ENCODE data around the gene TP53RK. TPM values are rescaled to one million over a fixed set of nuclear protein-coding genes. Genes with fewer than 3 reads are reported as not detected.

The TP53RK gene
- total and polyA plus RNA-seq, 5 donors from 2014 or later = 6.6 to 23.6 (median 18.0) TPM

DNA sequence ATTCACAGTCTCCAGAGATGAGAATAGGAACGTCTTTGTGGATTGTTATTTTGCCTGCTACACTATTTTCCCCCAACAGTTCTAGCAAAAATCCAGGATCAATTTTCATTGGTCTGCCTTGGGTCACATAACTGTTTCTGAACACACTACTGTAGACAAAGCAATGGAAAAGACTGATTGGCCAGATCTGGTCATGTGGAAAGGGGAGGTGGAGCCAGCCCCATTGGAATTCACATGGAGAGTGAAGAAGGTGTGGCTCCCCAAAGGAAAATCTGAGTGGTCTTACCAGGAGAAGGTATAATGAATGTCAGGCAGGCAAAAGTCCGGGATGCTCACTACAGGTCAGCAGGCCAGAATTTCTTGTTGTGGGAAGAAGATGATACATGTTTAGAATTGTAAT, 9.5 kb upstream of the TP53RK start:
- ATAC-seq (ENCODE audit: low read depth in 2 of 2) (no peak), DNase-seq (no peak)
- Histone ChIP-seq H3K4me3 (ENCODE audit: low read depth, low read length) (no peak overlapping the region), H3K27me3 (ENCODE audit: control insufficient read depth, insufficient read depth, low read length) (peaks cover 12% of the 10 kb centered on the region), H3K4me1 (ENCODE audit: control insufficient read depth, insufficient read depth, low read length, poor library complexity, severe bottlenecking) (no peaks in the 10 kb centered on the region), H3K9me3 (ENCODE audit: control insufficient read depth in 2 of 2, low read length in 2 of 2) (peaks cover 0 to 4% of the 10 kb centered on the region in 2 experiments), H3K27ac (ENCODE audit: insufficient read depth, low read length, poor library complexity, severe bottlenecking) (no peak overlapping the region), H3K36me3 (ENCODE audit: control insufficient read depth, insufficient read depth, low read length) (no peaks in the 10 kb centered on the region)
- H3K27ac Mint-ChIP-seq = no peak overlapping the region
- H3K4me3 Mint-ChIP-seq = no peak overlapping the region
- peaks cover 4% of the 10 kb centered on the region for H3K36me3 Mint-ChIP-seq
- H3K27me3 Mint-ChIP-seq = peaks cover 19% of the 10 kb centered on the region
- H3K4me1 Mint-ChIP-seq = peaks cover 0 to 5% (median 0%) of the 10 kb centered on the region in 4 donors
- peaks cover 0 to 3% (median 0%) of the 10 kb centered on the region in 7 donors for H3K9me3 Mint-ChIP-seq

DNA sequence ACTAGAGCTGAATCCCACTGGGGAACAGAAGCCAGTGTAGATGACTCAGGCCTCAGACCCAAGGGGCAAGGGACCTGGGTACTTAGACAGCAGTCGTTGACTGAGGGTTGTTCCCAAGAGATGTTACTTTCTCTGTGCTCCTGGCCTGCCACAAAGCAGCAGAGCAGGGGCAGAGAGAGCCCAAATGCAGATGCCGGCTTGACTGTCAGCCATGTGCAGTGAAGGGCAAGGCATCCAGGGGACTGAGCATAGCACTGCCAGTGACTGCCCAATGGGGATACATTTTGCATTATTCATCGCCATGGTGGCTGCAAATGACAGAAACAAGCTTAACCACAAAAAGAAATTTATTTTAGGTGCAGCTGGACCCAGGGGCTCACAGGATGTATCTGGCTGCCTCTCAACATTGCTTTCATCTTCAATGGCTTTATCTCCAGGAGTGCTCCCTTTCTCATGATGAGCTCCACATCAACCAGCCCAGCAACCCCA, 7.6 kb upstream of the TP53RK start:
- Mint-ChIP-seq H3K4me1 (peaks cover 0 to 5% (median under 1%) of the 10 kb centered on the region in 4 donors), H3K9me3 (peaks cover 0 to 3% (median 0%) of the 10 kb centered on the region in 7 donors), H3K27me3 (peaks cover 10% of the 10 kb centered on the region), H3K4me3 (no peak overlapping the region), H3K27ac (no peak overlapping the region), H3K36me3 (peaks cover 4% of the 10 kb centered on the region)
- Histone ChIP-seq H3K27me3 (ENCODE audit: control insufficient read depth, insufficient read depth, low read length) (peaks cover 6% of the 10 kb centered on the region), H3K36me3 (ENCODE audit: control insufficient read depth, insufficient read depth, low read length) (no peaks in the 10 kb centered on the region), H3K9me3 (ENCODE audit: control insufficient read depth in 2 of 2, low read length in 2 of 2) (peaks cover 0 to 4% of the 10 kb centered on the region in 2 experiments), H3K4me1 (ENCODE audit: control insufficient read depth, insufficient read depth, low read length, poor library complexity, severe bottlenecking) (no peaks in the 10 kb centered on the region), H3K27ac (ENCODE audit: insufficient read depth, low read length, poor library complexity, severe bottlenecking) (no peak overlapping the region), H3K4me3 (ENCODE audit: low read depth, low read length) (no peak overlapping the region)
- DNase-seq (no peak), ATAC-seq (ENCODE audit: low read depth in 2 of 2) (no peak)

DNA sequence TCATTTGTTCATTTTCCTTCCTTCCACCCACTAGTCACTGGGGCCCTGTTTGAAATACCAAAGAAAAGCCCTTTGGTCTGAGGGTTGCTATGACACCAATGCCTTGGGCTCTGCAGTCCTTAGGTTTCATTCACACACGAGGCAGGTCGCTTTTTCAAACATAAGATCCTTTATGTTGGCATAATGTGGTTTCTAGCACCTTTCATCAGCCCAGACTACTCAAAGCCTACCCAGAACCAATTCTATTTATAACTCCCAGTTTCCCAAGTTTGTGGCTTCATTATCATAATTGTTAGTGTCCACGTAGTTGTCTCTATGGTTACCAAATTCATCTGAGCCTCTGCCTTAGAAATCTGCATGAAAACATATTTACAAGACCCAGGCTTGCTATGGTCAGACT, 6.6 kb upstream of the TP53RK start:
- DNase-seq = no peak
- ATAC-seq (ENCODE audit: low read depth in 2 of 2) = no peak
- H3K4me1 Mint-ChIP-seq = peaks cover 0 to 10% (median 3%) of the 10 kb centered on the region in 4 donors
- peaks cover 0 to 3% (median 0%) of the 10 kb centered on the region in 7 donors for H3K9me3 Mint-ChIP-seq
- Histone ChIP-seq H3K36me3 (ENCODE audit: control insufficient read depth, insufficient read depth, low read length) (no peaks in the 10 kb centered on the region), H3K4me1 (ENCODE audit: control insufficient read depth, insufficient read depth, low read length, poor library complexity, severe bottlenecking) (no peaks in the 10 kb centered on the region), H3K4me3 (ENCODE audit: low read depth, low read length) (no peak overlapping the region), H3K27ac (ENCODE audit: insufficient read depth, low read length, poor library complexity, severe bottlenecking) (no peak overlapping the region), H3K9me3 (ENCODE audit: control insufficient read depth in 2 of 2, low read length in 2 of 2) (peaks cover 0 to 4% of the 10 kb centered on the region in 2 experiments), H3K27me3 (ENCODE audit: control insufficient read depth, insufficient read depth, low read length) (peaks cover 2% of the 10 kb centered on the region)
- peaks cover 4% of the 10 kb centered on the region for H3K36me3 Mint-ChIP-seq
- no peak overlapping the region for H3K4me3 Mint-ChIP-seq
- peaks cover 4% of the 10 kb centered on the region for H3K27me3 Mint-ChIP-seq
- no peak overlapping the region for H3K27ac Mint-ChIP-seq

DNA sequence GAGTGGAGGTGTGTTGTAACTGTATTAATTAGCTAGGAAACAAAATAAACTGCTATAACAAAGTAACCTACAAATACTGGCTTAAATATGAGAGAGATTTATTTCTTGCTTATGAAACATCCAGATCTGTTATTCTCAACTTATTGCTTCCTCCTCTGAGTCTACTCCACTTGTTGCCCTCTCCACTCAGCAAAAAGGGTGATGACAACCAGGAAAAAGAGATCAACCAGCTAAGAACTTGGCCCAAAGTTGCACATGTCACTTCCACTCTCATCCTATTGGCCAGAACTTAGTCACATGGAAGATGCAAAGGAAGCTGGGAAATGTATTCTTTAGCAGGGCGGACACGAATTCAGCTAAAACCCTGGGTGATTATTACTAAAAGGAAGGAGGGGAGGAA, 5.2 kb upstream of the TP53RK start:
- Histone ChIP-seq H3K27me3 (ENCODE audit: control insufficient read depth, insufficient read depth, low read length) (no peaks in the 10 kb centered on the region), H3K4me1 (ENCODE audit: control insufficient read depth, insufficient read depth, low read length, poor library complexity, severe bottlenecking) (no peaks in the 10 kb centered on the region), H3K9me3 (ENCODE audit: control insufficient read depth in 2 of 2, low read length in 2 of 2) (peaks cover 0 to 1% of the 10 kb centered on the region in 2 experiments), H3K36me3 (ENCODE audit: control insufficient read depth, insufficient read depth, low read length) (no peaks in the 10 kb centered on the region), H3K4me3 (ENCODE audit: low read depth, low read length) (no peak overlapping the region), H3K27ac (ENCODE audit: insufficient read depth, low read length, poor library complexity, severe bottlenecking) (no peak overlapping the region)
- DNase-seq = peak in 1 of 3 donors; percentile 56
- H3K4me3 Mint-ChIP-seq = peak overlapping the region in 1 of 4 donors; percentile 13
- no peaks in the 10 kb centered on the region for H3K9me3 Mint-ChIP-seq
- peaks cover 0 to 20% (median 8%) of the 10 kb centered on the region in 4 donors for H3K4me1 Mint-ChIP-seq
- ATAC-seq (ENCODE audit: low read depth in 2 of 2) = no peak
- H3K27me3 Mint-ChIP-seq = peaks cover 4% of the 10 kb centered on the region
- H3K27ac Mint-ChIP-seq = peak overlapping the region in 2 of 3 donors; percentile 2 to 42
- H3K36me3 Mint-ChIP-seq = peaks cover 2% of the 10 kb centered on the region

DNA sequence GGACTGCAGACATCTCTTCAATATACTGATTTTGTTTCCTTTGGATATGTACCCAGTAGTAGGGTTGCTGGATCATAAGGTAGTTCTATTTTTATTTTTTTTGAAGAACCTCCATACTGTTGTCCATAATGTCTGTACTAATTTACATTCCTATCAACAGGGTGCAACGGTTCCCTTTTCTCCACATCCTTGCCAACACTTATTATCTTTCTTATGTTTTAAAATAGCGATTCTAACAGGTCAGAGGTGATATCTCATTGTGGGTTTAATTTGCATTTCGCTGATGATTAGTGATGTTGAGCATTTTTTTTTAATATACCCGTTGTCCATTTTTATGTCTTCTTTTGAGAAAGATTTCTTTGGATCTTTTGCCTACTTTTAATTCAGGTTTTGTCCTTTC, 2.0 kb upstream of the TP53RK start:
- no peak for DNase-seq
- Histone ChIP-seq H3K4me3 (ENCODE audit: low read depth, low read length) (no peak overlapping the region), H3K9me3 (ENCODE audit: control insufficient read depth in 2 of 2, low read length in 2 of 2) (no peaks in the 10 kb centered on the region), H3K36me3 (ENCODE audit: control insufficient read depth, insufficient read depth, low read length) (peaks cover 9% of the 10 kb centered on the region), H3K4me1 (ENCODE audit: control insufficient read depth, insufficient read depth, low read length, poor library complexity, severe bottlenecking) (peaks cover 24% of the 10 kb centered on the region), H3K27me3 (ENCODE audit: control insufficient read depth, insufficient read depth, low read length) (no peaks in the 10 kb centered on the region), H3K27ac (ENCODE audit: insufficient read depth, low read length, poor library complexity, severe bottlenecking) (no peak overlapping the region)
- H3K36me3 Mint-ChIP-seq = peaks cover 10% of the 10 kb centered on the region
- peaks cover 13 to 45% (median 28%) of the 10 kb centered on the region in 4 donors for H3K4me1 Mint-ChIP-seq
- no peaks in the 10 kb centered on the region for H3K9me3 Mint-ChIP-seq
- H3K27ac Mint-ChIP-seq = no peak overlapping the region
- no peak for ATAC-seq (ENCODE audit: low read depth in 2 of 2)
- H3K4me3 Mint-ChIP-seq = peak overlapping the region in 1 of 4 donors; percentile 26
- H3K27me3 Mint-ChIP-seq = peaks cover under 1% of the 10 kb centered on the region

DNA sequence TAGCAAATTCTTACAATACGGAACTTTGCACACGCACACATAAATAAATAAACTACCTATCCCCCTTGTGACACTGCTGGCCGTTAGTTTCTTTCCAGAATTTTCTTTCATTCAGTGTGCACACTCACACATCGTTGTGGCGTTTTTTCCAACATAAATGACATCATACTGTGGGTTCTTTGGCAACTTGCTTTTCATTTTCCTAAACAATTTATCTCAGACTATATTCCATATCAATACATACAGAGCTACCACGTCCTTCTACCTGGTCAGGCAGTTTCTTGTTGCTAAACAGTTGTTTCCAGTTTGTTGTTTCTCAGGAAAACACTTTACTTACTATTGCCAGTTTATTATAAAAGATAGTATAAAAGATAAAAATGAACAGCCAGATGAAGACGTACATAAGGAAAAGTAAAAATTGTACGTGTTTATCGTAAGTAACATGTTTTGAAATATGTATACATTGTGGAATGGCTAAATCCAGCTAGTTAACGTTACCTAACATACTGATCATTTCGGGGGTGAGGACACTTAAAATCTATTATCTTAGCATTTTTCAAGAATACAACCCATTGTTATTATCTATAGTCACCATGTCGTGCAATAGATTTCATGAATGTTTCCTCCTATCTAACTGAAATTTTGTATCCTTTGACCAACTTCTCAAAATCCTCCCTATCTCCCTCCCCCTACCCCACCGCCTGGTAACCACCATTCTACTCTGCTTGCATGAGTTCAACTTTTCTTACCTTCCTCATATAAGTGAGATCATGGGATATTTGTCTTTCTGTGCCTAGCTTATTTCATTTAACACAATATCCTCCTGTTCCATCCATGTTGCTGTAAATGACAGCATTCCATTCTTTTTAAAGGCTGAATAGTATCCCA, 1.2 kb upstream of the TP53RK start:
- peaks cover 11% of the 10 kb centered on the region for H3K36me3 ChIP-seq (ENCODE audit: control insufficient read depth, insufficient read depth, low read length)
- Mint-ChIP-seq H3K4me1 (peaks cover 18 to 51% (median 34%) of the 10 kb centered on the region in 4 donors), H3K9me3 (no peaks in the 10 kb centered on the region), H3K27ac (peak overlapping the region in 1 of 3 donors; percentile 97), H3K4me3 (peak overlapping the region; percentile 63 to 99 (median 97)), H3K36me3 (peaks cover 16% of the 10 kb centered on the region), H3K27me3 (no peaks in the 10 kb centered on the region)
- no peaks in the 10 kb centered on the region for H3K27me3 ChIP-seq (ENCODE audit: control insufficient read depth, insufficient read depth, low read length)
- peaks cover 31% of the 10 kb centered on the region for H3K4me1 ChIP-seq (ENCODE audit: control insufficient read depth, insufficient read depth, low read length, poor library complexity, severe bottlenecking)
- DNase-seq (no peak), ATAC-seq (ENCODE audit: low read depth in 2 of 2) (no peak)
- peak overlapping the region; percentile 79 for H3K27ac ChIP-seq (ENCODE audit: insufficient read depth, low read length, poor library complexity, severe bottlenecking)
- peak overlapping the region; percentile 92 for H3K4me3 ChIP-seq (ENCODE audit: low read depth, low read length)
- H3K9me3 ChIP-seq (ENCODE audit: control insufficient read depth in 2 of 2, low read length in 2 of 2) = no peaks in the 10 kb centered on the region

DNA sequence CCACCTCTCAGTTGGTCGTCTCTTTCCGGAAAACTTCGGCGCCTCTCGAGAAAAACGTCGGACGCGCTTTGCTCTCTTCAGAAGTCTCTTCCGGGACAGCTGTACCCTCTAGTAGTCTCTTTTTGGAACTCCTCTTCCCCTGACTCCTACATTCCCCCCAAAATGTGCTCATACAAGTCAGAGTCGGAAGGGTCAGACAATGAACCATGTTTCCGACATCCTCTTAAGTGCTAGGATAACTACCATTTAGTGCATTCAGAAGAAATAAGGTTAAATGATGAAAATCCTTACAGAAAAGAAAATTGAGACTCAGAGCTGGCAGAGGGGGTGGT, 476 bp upstream of the TP53RK start:
- Mint-ChIP-seq H3K36me3 (peaks cover 21% of the 10 kb centered on the region), H3K27ac (peak overlapping the region; percentile 97 to 98 (median 98)), H3K4me3 (peak overlapping the region; percentile 96 to 99 (median 98)), H3K4me1 (peaks cover 18 to 53% (median 38%) of the 10 kb centered on the region in 4 donors), H3K27me3 (no peaks in the 10 kb centered on the region), H3K9me3 (no peaks in the 10 kb centered on the region)
- peak overlapping the region; percentile 79 for H3K27ac ChIP-seq (ENCODE audit: insufficient read depth, low read length, poor library complexity, severe bottlenecking)
- H3K36me3 ChIP-seq (ENCODE audit: control insufficient read depth, insufficient read depth, low read length) = peaks cover 17% of the 10 kb centered on the region
- peaks cover 37% of the 10 kb centered on the region for H3K4me1 ChIP-seq (ENCODE audit: control insufficient read depth, insufficient read depth, low read length, poor library complexity, severe bottlenecking)
- H3K27me3 ChIP-seq (ENCODE audit: control insufficient read depth, insufficient read depth, low read length) = no peaks in the 10 kb centered on the region
- H3K4me3 ChIP-seq (ENCODE audit: low read depth, low read length) = peak overlapping the region; percentile 92
- H3K9me3 ChIP-seq (ENCODE audit: control insufficient read depth in 2 of 2, low read length in 2 of 2) = no peaks in the 10 kb centered on the region
- ATAC-seq (ENCODE audit: low read depth in 2 of 2) (no peak), DNase-seq (no peak)

Data from CD4-positive, CD25-positive, alpha-beta regulatory T cell (primary cell).